SJSA1 (cell line): ENCODE measurements around the gene PRKAR2A. TPM values are rescaled to one million over a fixed set of nuclear protein-coding genes. Genes with fewer than 3 reads are reported as not detected.
A peak's percentile ranks its signal among the peaks of the same experiment; 100 is the strongest.
"Not testable (repeated sequence)": the region's sequence is repeated elsewhere in the genome, so short reads cannot be mapped to it uniquely, and the experiment has no call there.

Source experiments
- DNase-seq, 2 experiments: peaks; one replicate each; pipeline ENCODE4 v3.0.0-alpha.2; 2015 to 2020; ENCODE audit warnings: low spot score in 2 of 2, low read depth in 1 of 2
- H3K27ac ChIP-seq: fragments of 250-450 bp; sonication (Bioruptor Pico); 2 replicates; pipeline ENCODE4 v1.5.1; 2020; ENCODE audit warnings: mild to moderate bottlenecking, moderate library complexity
- H3K27me3 ChIP-seq: fragments of 250-450 bp; sonication (Bioruptor Pico); replicated peaks from 2 replicates; pipeline ENCODE4 v1.5.1; 2020; ENCODE audit warnings: mild to moderate bottlenecking, moderate library complexity
- H3K36me3 ChIP-seq: fragments of 250-450 bp; sonication (Bioruptor Pico); 2 replicates; pipeline ENCODE4 v1.5.1; 2020; ENCODE audit warnings: mild to moderate bottlenecking
- H3K4me1 ChIP-seq: fragments of 250-450 bp; sonication (Bioruptor Pico); replicated peaks from 2 replicates; pipeline ENCODE4 v1.6.1; 2021; ENCODE audit warnings: mild to moderate bottlenecking
- H3K4me3 ChIP-seq: fragments of 250-450 bp; sonication (Bioruptor Pico); 2 replicates; pipeline ENCODE4 v1.5.1; 2020; ENCODE audit warnings: mild to moderate bottlenecking
- H3K9me3 ChIP-seq: fragments of 250-450 bp; sonication (Bioruptor Pico); replicated peaks from 2 replicates; pipeline ENCODE4 v1.5.1; 2020; ENCODE audit warnings: mild to moderate bottlenecking
- total RNA-seq: library from RNA; depleted of rRNA; stranded (reverse); fragments of >200 nt; shearing (Covaris generic); gene quantifications from 2 replicates; pipeline ENCODE4 v1.2.3, GENCODE V29; 2014

PRKAR2A gene
- total RNA-seq, 1 experiment from 2014 or later: 26.9 TPM

DNA sequence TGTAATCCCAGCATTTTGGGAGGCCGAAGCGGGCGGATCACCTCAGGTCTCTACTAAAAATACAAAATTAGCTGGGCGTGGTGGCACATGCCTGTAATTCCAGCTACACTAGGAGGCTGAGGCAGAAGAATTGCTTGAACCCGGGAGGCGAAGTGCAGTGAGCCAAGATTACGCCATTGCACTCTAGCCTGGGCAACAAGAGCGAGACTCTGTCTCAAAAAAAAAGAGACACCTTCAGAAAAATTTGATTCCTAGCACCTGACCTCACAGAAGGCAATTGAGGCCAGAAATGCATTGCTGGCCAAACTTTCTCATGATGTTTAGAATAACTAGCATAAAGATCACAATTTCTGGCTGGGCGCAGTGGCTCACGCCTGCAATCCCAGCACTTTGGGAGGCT lies 106.4 kb downstream of the PRKAR2A start:
- not testable (repeated sequence) for H3K4me1 ChIP-seq, H3K27ac ChIP-seq, H3K27me3 ChIP-seq, H3K36me3 ChIP-seq, H3K9me3 ChIP-seq, DNase-seq, H3K4me3 ChIP-seq

DNA sequence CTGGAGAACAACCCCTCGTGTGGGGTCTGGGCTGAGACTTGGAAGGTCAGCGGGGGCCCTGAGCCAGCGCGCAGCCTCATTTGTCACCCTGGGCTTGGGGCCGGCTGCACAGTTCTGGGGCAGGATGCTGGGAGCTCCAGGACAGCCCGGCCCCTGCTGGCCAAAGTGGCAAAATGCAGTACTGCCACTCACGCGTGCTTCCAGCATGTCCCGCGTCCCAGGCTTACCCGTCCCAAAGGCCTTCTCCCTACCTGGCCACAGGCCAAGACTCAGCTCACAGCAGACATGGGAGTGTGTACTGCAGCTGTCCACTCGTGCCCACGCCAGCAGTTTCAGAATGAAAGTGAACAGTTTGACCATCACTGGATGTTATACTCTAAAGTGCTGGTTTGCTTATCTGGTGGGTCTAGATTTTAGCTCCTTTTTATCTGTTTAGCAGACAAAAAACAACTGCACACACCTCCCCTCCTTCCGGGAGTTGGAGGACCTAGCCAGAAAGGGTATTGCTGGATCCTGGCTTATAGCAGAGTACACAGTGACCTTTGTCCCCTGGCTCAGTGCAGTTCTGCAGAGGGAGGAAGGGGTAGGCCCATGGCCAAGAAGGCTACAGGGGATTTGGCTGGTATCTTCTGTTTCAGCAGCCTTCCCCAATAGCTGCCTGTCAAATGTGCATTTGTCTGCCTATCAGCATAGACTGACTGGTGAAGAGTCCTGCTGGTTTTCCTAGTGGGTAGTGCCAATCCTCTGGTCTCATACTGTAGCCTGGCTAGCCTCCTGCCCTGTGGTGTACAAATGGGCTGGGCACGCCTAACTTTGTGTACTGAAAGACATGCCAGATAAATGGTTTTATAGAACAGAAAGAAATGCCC lies 107.5 kb downstream of the PRKAR2A start:
- DNase-seq: peak; percentile 46 to 81
- no peak overlapping the region for H3K27ac ChIP-seq
- peaks cover 12% of the 10 kb centered on the region for H3K4me1 ChIP-seq
- no peak overlapping the region for H3K4me3 ChIP-seq
- no peaks in the 10 kb centered on the region for H3K27me3 ChIP-seq
- H3K36me3 ChIP-seq: no peaks in the 10 kb centered on the region
- no peaks in the 10 kb centered on the region for H3K9me3 ChIP-seq

DNA sequence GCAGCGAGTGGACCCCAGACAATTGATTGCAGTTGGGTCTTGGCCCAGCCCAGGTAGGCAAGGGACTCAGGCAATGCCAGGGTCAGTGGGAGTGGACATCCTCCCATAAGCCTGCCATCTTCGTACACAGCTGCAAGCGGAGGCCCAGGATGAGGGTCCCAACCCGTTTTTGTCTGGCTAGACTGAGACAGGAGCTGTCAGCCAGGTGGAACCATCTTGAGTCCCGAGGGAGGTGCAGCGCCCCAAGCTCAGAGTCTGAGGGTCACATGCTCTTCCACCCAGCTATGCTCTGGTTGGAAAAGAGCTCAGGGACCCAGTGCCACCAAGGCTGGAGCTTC lies 108.1 kb downstream of the PRKAR2A start:
- no peaks in the 10 kb centered on the region for H3K9me3 ChIP-seq
- DNase-seq: no peak
- H3K4me3 ChIP-seq: no peak overlapping the region
- no peaks in the 10 kb centered on the region for H3K27me3 ChIP-seq
- H3K27ac ChIP-seq: no peak overlapping the region
- H3K36me3 ChIP-seq: no peaks in the 10 kb centered on the region
- peaks cover 12% of the 10 kb centered on the region for H3K4me1 ChIP-seq

DNA sequence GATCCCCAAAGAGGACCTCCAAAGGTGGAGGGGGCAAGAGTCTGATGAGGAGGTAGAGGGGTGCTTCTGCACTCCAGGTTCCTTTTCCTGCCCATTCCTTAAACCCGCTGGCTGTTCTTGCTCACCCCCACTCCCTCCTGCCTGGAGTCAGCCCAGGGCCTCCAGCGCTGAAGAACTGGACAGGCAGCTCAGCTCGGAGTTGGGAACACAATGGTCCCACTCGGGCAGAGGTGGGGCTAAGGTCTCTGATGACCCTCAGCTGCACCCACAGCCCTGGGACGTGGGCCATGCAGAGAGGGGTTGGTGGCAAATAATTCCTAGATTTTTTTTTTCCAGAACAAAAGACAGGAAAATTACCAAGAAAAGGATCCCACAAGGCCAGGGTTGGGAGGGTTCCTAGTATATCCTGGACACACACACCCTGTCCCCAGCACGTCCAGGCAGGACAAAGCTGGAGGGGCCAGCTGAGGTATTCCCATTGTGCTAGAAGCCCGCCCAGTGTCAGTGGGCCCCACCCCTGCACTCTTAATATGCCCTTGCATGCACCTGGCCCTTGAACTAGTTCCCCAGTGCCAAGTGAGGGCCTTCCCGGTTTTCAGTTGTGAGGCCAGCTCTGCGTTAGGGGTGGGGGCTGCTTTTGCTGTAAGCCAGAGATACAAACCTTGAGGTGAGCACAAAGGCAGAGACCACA lies 108.6 kb downstream of the PRKAR2A start:
- no peak for DNase-seq
- Histone ChIP-seq H3K4me3 (no peak overlapping the region), H3K36me3 (no peaks in the 10 kb centered on the region), H3K4me1 (peaks cover 12% of the 10 kb centered on the region), H3K27ac (no peak overlapping the region), H3K27me3 (no peaks in the 10 kb centered on the region), H3K9me3 (no peaks in the 10 kb centered on the region)

DNA sequence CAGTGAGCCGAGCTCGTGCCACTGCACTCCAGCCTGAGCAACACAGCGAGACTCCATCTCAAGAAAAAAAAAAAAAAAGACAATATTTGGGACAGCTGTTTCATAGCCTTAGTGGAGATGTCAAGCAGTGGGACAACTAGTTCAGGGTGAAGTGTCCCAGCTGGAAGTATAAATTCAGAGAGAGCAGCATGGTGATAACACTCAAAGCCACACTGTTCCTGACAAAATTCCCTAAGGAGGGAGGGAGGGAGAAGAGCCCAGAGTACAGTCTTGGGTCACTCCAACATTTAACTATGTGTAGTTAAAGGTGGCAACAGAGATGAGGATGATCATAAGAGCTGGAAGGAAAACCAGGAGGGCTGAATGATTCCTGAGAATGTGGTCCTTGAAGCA lies 109.5 kb downstream of the PRKAR2A start:
- no peaks in the 10 kb centered on the region for H3K27me3 ChIP-seq
- H3K4me3 ChIP-seq: no peak overlapping the region
- no peaks in the 10 kb centered on the region for H3K9me3 ChIP-seq
- DNase-seq: no peak
- peaks cover 12% of the 10 kb centered on the region for H3K4me1 ChIP-seq
- H3K36me3 ChIP-seq: no peaks in the 10 kb centered on the region
- no peak overlapping the region for H3K27ac ChIP-seq

DNA sequence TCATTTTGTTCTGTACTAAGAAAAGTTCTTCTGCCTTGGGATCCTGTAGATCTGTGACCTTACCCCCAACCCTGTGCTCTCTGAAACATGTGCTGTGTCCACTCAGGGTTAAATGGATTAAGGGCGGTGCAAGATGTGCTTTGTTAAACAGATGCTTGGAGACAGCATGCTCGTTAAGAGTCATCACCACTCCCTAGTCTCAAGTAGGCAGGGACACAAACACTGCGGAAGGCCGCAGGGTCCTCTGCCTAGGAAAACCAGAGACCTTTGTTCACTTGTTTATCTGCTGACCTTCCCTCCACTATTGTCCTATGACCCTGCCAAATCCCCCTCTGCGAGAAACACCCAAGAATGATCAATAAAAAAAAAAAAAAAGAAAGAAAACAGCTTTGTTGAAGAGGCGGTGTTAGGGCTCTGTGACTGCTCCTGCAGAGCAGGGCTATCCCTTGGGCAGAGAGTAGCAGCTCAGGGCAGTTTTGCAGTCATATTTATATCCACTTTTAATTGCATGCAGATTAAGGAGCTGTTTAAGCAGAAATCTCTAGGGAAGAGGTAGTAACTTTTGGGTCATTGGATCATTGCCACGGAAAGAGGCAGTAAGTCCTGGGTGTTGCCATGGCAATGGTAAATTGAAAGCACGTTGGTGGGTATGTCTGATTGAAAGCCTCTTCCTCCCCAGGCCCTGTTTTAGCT lies 112.5 kb downstream of the PRKAR2A start:
- not testable (repeated sequence) for H3K4me3 ChIP-seq, H3K27ac ChIP-seq, H3K9me3 ChIP-seq, DNase-seq, H3K36me3 ChIP-seq, H3K27me3 ChIP-seq
- peaks cover 11% of the 10 kb centered on the region for H3K4me1 ChIP-seq

DNA sequence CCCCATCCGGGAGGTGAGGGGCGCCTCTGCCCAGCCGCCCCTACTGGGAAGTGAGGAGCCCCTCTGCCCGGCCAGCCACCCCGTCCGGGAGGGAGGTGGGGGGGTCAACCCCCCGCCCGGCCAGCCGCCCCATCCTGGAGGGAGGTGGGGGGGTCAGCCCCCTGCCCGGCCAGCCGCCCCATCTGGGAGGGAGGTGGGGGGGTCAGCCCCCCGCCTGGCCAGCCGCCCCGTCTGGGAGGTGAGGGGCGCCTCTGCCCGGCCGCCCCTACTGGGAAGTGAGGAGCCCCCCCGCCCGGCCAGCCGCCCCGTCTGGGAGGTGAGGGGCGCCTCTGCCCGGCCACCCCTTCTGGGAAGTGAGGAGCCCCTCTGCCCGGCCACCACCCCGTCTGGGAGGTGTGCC lies 113.1 kb downstream of the PRKAR2A start:
- not testable (repeated sequence) for H3K27me3 ChIP-seq, H3K27ac ChIP-seq, DNase-seq, H3K4me1 ChIP-seq, H3K4me3 ChIP-seq, H3K36me3 ChIP-seq, H3K9me3 ChIP-seq

DNA sequence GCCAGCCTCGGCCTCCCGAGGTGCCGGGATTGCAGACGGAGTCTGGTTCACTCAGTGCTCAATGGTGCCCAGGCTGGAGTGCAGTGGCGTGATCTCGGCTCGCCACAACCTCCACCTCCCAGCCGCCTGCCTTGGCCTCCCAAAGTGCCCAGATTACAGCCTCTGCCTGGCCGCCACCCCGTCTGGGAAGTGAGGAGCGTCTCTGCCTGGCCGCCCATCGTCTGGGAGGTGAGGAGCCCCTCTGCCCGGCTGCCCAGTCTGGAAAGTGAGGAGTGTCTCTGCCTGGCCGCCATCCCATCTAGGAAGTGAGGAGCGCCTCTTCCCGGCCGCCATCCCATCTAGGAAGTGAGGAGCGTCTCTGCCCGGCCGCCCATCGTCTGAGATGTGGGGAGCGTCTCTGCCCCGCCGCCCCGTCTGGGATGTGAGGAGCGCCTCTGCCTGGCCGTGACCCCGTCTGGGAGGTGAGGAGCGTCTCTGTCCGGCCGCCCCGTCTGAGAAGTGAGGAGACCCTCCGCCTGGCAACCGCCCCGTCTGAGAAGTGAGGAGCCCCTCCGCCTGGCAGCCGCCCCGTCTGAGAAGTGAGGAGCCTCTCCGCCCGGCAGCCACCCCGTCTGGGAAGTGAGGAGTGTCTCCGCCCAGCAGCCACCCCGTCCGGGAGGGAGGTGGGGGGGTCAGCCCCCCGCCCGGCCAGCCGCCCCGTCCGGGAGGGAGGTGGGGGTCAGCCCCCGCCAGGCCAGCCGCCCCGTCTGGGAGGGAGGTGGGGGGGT lies 113.7 kb downstream of the PRKAR2A start:
- not testable (repeated sequence) for H3K9me3 ChIP-seq, H3K27ac ChIP-seq, H3K4me3 ChIP-seq, H3K4me1 ChIP-seq, H3K36me3 ChIP-seq, DNase-seq, H3K27me3 ChIP-seq

DNA sequence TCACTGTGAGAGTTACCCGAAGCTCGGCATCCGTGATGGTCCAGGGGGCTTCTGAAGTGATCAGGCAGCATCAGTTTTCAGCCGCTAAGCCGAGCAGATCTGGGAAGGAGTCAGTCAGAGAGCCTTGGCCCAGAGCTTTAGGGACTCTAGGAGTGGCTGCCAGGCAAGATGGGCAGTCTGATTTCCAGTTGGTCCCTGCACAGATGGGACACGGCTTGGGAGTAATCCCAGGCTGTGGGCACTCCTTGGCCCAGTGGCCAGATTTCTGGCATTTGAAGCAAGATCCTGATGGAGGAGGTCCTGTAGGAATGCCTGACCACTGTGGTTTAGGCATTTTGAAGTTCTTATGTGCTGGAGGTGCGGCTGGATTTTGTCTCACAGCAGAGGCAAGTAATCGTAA lies 120.2 kb downstream of the PRKAR2A start:
- Histone ChIP-seq H3K27me3 (no peaks in the 10 kb centered on the region), H3K36me3 (no peaks in the 10 kb centered on the region), H3K4me3 (no peak overlapping the region), H3K9me3 (no peaks in the 10 kb centered on the region), H3K4me1 (peaks cover 5% of the 10 kb centered on the region), H3K27ac (no peak overlapping the region)
- DNase-seq: no peak

DNA sequence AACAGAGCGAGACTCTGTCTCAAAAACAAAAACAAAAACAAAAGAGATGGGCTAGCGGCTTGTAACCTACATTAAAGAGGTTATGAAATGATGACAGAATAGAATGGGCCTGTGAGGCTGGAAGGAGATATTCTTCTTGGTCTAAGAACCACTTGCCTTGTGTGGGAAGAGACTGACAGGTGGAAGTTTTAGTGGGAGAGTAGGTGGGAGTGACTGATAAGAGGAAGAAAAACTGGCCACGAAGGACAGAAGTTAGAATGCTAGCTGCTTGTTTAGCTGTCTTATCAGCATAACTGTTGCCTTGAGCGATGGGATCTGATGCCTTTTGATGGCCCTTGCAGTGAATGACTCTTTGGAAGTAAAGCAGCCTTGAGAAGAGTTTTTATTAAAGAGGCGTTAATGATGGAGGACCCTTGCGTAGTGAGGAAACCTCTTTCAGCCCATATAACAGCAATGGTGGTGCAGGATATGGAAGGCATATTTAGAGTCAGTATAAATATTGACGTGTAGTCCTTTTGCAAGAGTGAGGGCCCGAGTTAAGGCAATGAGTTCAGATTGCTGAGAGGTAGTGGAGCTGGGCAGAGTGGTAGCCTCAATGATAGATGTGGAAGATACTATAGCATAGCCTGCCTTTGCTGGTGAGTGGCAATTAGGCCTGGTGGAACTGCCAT lies 122.4 kb downstream of the PRKAR2A start:
- not testable (repeated sequence) for DNase-seq, H3K36me3 ChIP-seq, H3K4me3 ChIP-seq

DNA sequence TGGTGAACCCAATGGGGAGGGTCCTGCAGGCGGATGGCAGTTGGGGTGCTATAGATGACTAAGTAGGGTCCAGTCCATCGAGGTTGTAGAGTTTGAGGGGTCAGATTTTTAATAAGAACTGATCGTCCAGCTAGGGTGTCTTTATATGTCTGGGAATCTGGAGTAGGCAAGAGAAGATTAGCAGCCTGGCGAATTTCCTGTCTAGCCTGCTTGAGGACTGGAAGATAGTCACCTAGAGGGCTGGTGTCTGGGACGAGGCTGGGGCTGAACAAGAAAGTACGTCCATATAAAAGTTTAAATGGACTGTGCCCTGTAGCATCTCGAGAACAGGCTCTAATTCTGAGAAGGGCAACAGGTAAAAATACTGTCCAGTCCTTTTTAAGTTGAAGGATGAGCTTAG lies 123.9 kb downstream of the PRKAR2A start:
- H3K27ac ChIP-seq: no peak overlapping the region
- no peak overlapping the region for H3K4me3 ChIP-seq
- no peak for DNase-seq
- no peaks in the 10 kb centered on the region for H3K9me3 ChIP-seq
- H3K36me3 ChIP-seq: no peaks in the 10 kb centered on the region
- peaks cover 35% of the 10 kb centered on the region for H3K4me1 ChIP-seq
- no peaks in the 10 kb centered on the region for H3K27me3 ChIP-seq

More for the DNA sequence above, 122.4 kb downstream of the PRKAR2A start:
- not testable (repeated sequence) for H3K9me3 ChIP-seq, H3K27ac ChIP-seq, H3K27me3 ChIP-seq
- peaks cover 22% of the 10 kb centered on the region for H3K4me1 ChIP-seq

DNA sequence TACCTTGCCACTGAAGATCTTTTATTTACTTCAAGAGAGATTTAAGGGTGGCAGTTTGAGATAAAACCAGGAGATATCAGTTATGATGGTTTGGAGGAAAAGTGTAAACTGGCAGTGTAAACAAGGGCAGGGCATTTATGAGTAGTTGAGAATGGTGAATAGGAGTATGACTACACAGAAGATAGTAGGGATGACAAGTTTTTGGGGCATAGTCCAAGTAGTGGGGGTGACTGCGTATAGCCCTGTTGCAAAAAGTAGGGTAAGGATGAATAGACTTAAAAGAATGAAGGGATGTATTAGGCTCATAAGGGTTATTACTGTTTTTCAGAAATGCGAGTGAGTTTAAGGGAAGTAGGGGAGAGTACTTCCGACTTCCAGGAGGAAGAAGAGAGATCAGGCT lies 124.4 kb downstream of the PRKAR2A start:
- not testable (repeated sequence) for H3K36me3 ChIP-seq, DNase-seq, H3K27me3 ChIP-seq, H3K27ac ChIP-seq, H3K4me3 ChIP-seq, H3K9me3 ChIP-seq
- H3K4me1 ChIP-seq: peaks cover 35% of the 10 kb centered on the region
